Testis (tissue), 3 donors: ENCODE results near the gene UNC80. TPM values are rescaled to one million over a fixed set of nuclear protein-coding genes. Genes with fewer than 3 reads are reported as not detected.

Experiments
- DNase-seq: peaks from one replicate; pipeline ENCODE4 v3.0.0-alpha.2; 2019
- H3K27ac ChIP-seq, 2 donors: fragments of 200-600 bp; sonication (generic); one replicate each; pipeline ENCODE4 v1.5.1; 2019
- H3K27me3 ChIP-seq: fragments of 200-600 bp; sonication (generic); one replicate; pipeline ENCODE4 v1.5.1; 2019
- H3K36me3 ChIP-seq: fragments of 200-600 bp; sonication (generic); one replicate; pipeline ENCODE4 v1.5.1; 2017; ENCODE audit warnings: low read depth; ENCODE audit errors: missing control alignments
- H3K4me1 ChIP-seq: fragments of 200-600 bp; sonication (generic); one replicate; pipeline ENCODE4 v1.5.1; 2019
- H3K4me3 ChIP-seq, 2 donors: fragments of 200-600 bp; sonication (generic); one replicate each; pipeline ENCODE4 v1.5.1; 2017 to 2019
- H3K9me3 ChIP-seq: fragments of 200-600 bp; sonication (generic); one replicate; pipeline ENCODE4 v1.5.1; 2017
- CTCF ChIP-seq, 3 experiments: fragments of 450-650 bp in 2 of 3; fragments of 200-600 bp in 1 of 3; sonication (generic) in 1 of 3; IDR thresholded peaks; one replicate each; pipeline ENCODE4 v1.5.1; 2016 to 2019; ENCODE audit warnings: antibody characterized with exemption in 3 of 3, mild to moderate bottlenecking in 2 of 3, moderate library complexity in 1 of 3
- POLR2A ChIP-seq: fragments of 450-650 bp; IDR thresholded peaks from one replicate; pipeline ENCODE4 v1.6.1; 2017; ENCODE audit warnings: antibody characterized with exemption, mild to moderate bottlenecking, moderate library complexity
- WGBS, 2 donors: methylation state at CpG; one replicate each; pipeline ENCODE4 v1.1.5; 2018; 5-methylcytosine and 5-hydroxymethylcytosine counted together
- intact Hi-C: fragments of 100-400 bp; cut with DNase I; formaldehyde crosslinking; loops from one replicate; pipeline ENCODE4 v1.15.1; 2023; ENCODE audit warnings: low total_unique reads
- polyA plus RNA-seq: library from polyadenylated mRNA; stranded (reverse); fragments of 350-450 nt; fragmentation: Illumina TruSeq; extraction: RNeasy Lipid Tissue Mini Kit (QIAGEN cat#74804); gene quantifications from one replicate; pipeline ENCODE4 v1.2.3, GENCODE V29; 2014; ENCODE audit warnings: low read depth, low replicate concordance; ENCODE audit not compliant: insufficient read depth
- total RNA-seq, 2 donors: library from RNA; depleted of rRNA; stranded (reverse); fragments of >200 nt; gene quantifications; one replicate each; pipeline ENCODE4 v1.2.3, GENCODE V29; 2016

Gene UNC80
- total and polyA plus RNA-seq, 3 donors from 2014 or later: 8.2 to 46.1 (median 34.8) TPM

GRCh38 chr2:209970271-209970670 is 198.6 kb downstream of the UNC80 start:
- Histone ChIP-seq H3K4me3 (no peak overlapping the region), H3K27me3 (no peaks in the 10 kb centered on the region), H3K9me3 (no peaks in the 10 kb centered on the region), H3K4me1 (no peaks in the 10 kb centered on the region), H3K36me3 (no peaks in the 10 kb centered on the region), H3K27ac (no peak overlapping the region)
- DNase-seq: no peak
- TF ChIP-seq POLR2A (no peak), CTCF (IDR thresholded peaks at IDR 0.05) (no peak)
- intact Hi-C loops: loop anchor here (10.0 kb wide), 1 partner anchor 225 kb away; no protein-coding TSS in a partner anchor
- 85 to 89% methylated on average over 2 of the region's 2 CpGs for WGBS, 2 donors

- intact Hi-C loops: loop anchor here (10.0 kb wide), 1 partner anchor 224 kb away; no protein-coding TSS in a partner anchor
- Histone ChIP-seq H3K4me1 (no peaks in the 10 kb centered on the region), H3K9me3 (no peaks in the 10 kb centered on the region), H3K36me3 (no peaks in the 10 kb centered on the region), H3K27ac (no peak overlapping the region), H3K4me3 (no peak overlapping the region), H3K27me3 (no peaks in the 10 kb centered on the region)
- no peak for DNase-seq
- WGBS, 2 donors: 81 to 83% methylated on average over 4 of the region's 4 CpGs
- TF ChIP-seq CTCF (IDR thresholded peaks at IDR 0.05): no peak
- TF ChIP-seq POLR2A: no peak
These were observed 199.1 kb downstream of the UNC80 start for GRCh38 chr2:209970711-209971110.

GRCh38 chr2:209973328-209973727 is 201.7 kb downstream of the UNC80 start:
- Histone ChIP-seq H3K4me3 (no peak overlapping the region), H3K27ac (no peak overlapping the region), H3K27me3 (no peaks in the 10 kb centered on the region), H3K4me1 (no peaks in the 10 kb centered on the region), H3K9me3 (no peaks in the 10 kb centered on the region), H3K36me3 (no peaks in the 10 kb centered on the region)
- intact Hi-C loops: loop anchor here (10.0 kb wide), 1 partner anchor 221 kb away; no protein-coding TSS in a partner anchor
- DNase-seq: no peak
- WGBS, 2 donors: 31 to 65% methylated on average over 1 of the region's 1 CpG
- no peak for TF ChIP-seq CTCF (IDR thresholded peaks at IDR 0.05)
- no peak for TF ChIP-seq POLR2A

- Histone ChIP-seq H3K4me1 (no peaks in the 10 kb centered on the region), H3K27ac (no peak overlapping the region), H3K36me3 (no peaks in the 10 kb centered on the region), H3K9me3 (no peaks in the 10 kb centered on the region), H3K27me3 (no peaks in the 10 kb centered on the region), H3K4me3 (no peak overlapping the region)
- DNase-seq: no peak
- intact Hi-C loops: loop anchor here (10.0 kb wide), 1 partner anchor 220 kb away; no protein-coding TSS in a partner anchor
- TF ChIP-seq POLR2A (no peak), CTCF (IDR thresholded peaks at IDR 0.05) (no peak)
- 53 to 59% methylated on average over 1 of the region's 1 CpG for WGBS, 2 donors
These were observed 202.9 kb downstream of the UNC80 start for GRCh38 chr2:209974576-209974975.

- no peaks in the 10 kb centered on the region for H3K4me1 ChIP-seq
- DNase-seq: no peak
- H3K9me3 ChIP-seq: no peaks in the 10 kb centered on the region
- intact Hi-C loops: loop anchor here (10.0 kb wide), 1 partner anchor 218 kb away; no protein-coding TSS in a partner anchor
- TF ChIP-seq CTCF (IDR thresholded peaks at IDR 0.05) (no peak), POLR2A (no peak)
- H3K27me3 ChIP-seq: no peaks in the 10 kb centered on the region
- no peaks in the 10 kb centered on the region for H3K36me3 ChIP-seq
- no peak overlapping the region for H3K4me3 ChIP-seq
- WGBS, 2 donors: 89 to 94% methylated on average over 9 of the region's 9 CpGs
- no peak overlapping the region for H3K27ac ChIP-seq
These were observed 205.2 kb downstream of the UNC80 start for GRCh38 chr2:209976698-209977385.
